Smooth muscle cell (in vitro differentiated cells): ENCODE measurements around the gene FBXO21. TPM values are rescaled to one million over a fixed set of nuclear protein-coding genes. Genes with fewer than 3 reads are reported as not detected.

Source experiments
- DNase-seq: peaks from one replicate; lab custom pipeline; 2025; ENCODE audit not compliant: unreplicated experiment; lab: John Stamatoyannopoulos, UW
- H2AFZ ChIP-seq: fragments of 200-600 bp; sonication (generic); 2 replicates; pipeline ENCODE4 v1.6.0; 2016; ENCODE audit warnings: antibody characterized with exemption, low read depth, mild to moderate bottlenecking
- H3F3A ChIP-seq: fragments of 200-600 bp; sonication (generic); 2 replicates; pipeline ENCODE4 v1.6.0; 2017; ENCODE audit warnings: antibody characterized with exemption, low read depth
- H3K27ac ChIP-seq: fragments of 200-600 bp; sonication (generic); 2 replicates; pipeline ENCODE4 v1.5.1; 2016; ENCODE audit warnings: low read depth, mild to moderate bottlenecking
- H3K27me3 ChIP-seq: fragments of 200-600 bp; sonication (generic); 2 replicates; pipeline ENCODE4 v1.6.1; 2016; ENCODE audit warnings: low read depth, mild to moderate bottlenecking
- H3K36me3 ChIP-seq: fragments of 200-600 bp; sonication (generic); 2 replicates; pipeline ENCODE4 v1.5.1; 2016; ENCODE audit warnings: low read depth
- H3K4me1 ChIP-seq: fragments of 200-600 bp; sonication (generic); 2 replicates; pipeline ENCODE4 v1.5.1; 2016; ENCODE audit warnings: low read depth
- H3K4me2 ChIP-seq: fragments of 200-600 bp; sonication (generic); 2 replicates; pipeline ENCODE4 v1.6.0; 2016; ENCODE audit warnings: mild to moderate bottlenecking
- H3K4me3 ChIP-seq: fragments of 200-600 bp; sonication (generic); 2 replicates; pipeline ENCODE4 v1.5.1; 2016; ENCODE audit warnings: mild to moderate bottlenecking
- H3K79me2 ChIP-seq: fragments of 200-600 bp; sonication (generic); 2 replicates; pipeline ENCODE4 v1.6.0; 2016; ENCODE audit warnings: low read depth, mild to moderate bottlenecking
- H3K9ac ChIP-seq: fragments of 200-600 bp; sonication (generic); 2 replicates; pipeline ENCODE4 v1.6.0; 2016; ENCODE audit warnings: low read depth
- H3K9me3 ChIP-seq: fragments of 200-600 bp; sonication (generic); replicated peaks from 2 replicates; pipeline ENCODE4 v1.5.1; 2016; ENCODE audit warnings: low read depth
- H4K20me1 ChIP-seq: fragments of 200-600 bp; sonication (generic); 2 replicates; pipeline ENCODE4 v1.6.0; 2016; ENCODE audit warnings: low read depth
- CTCF ChIP-seq: fragments of 200-600 bp; sonication (generic); IDR thresholded peaks from 2 replicates; pipeline ENCODE4 v1.5.1; 2017; ENCODE audit warnings: borderline replicate concordance, mild to moderate bottlenecking, antibody characterized with exemption; ENCODE audit not compliant: insufficient read depth, poor library complexity, severe bottlenecking
- WGBS: methylation state at CpG from one replicate; pipeline ENCODE4 v1.1.7; 2016; ENCODE audit warnings: low lambda C conversion rate; 5-methylcytosine and 5-hydroxymethylcytosine counted together
- polyA plus RNA-seq: library from polyadenylated mRNA; unstranded; fragments of >200 nt; fragmentation: Nextera tagmentation; extraction: Ambion mirVana; gene quantifications from 2 replicates; pipeline ENCODE4 v1.2.1, GENCODE V29; 2016
- total RNA-seq: library from RNA; depleted of rRNA; stranded (reverse); fragments of >200 nt; gene quantifications from 2 replicates; pipeline ENCODE4 v1.2.3, GENCODE V29; 2014

The FBXO21 gene
- total and polyA plus RNA-seq, 2 experiments from 2014 or later = 46.9 to 75.2 TPM

- no peaks in the 10 kb centered on the region for H3K27me3 ChIP-seq
- TF ChIP-seq CTCF = no peak
- H3K9ac ChIP-seq = peak overlapping the region; percentile 19
- no peaks in the 10 kb centered on the region for H3K79me2 ChIP-seq
- H3F3A ChIP-seq = no peaks in the 10 kb centered on the region
- no peaks in the 10 kb centered on the region for H3K36me3 ChIP-seq
- 18% methylated on average over 6 of the region's 6 CpGs for WGBS
- H3K9me3 ChIP-seq = no peaks in the 10 kb centered on the region
- H3K4me3 ChIP-seq = no peak overlapping the region
- no peak overlapping the region for H2AFZ ChIP-seq
- H3K4me2 ChIP-seq = peak overlapping the region; percentile 24
- no peaks in the 10 kb centered on the region for H3K4me1 ChIP-seq
- H4K20me1 ChIP-seq = peaks cover 4% of the 10 kb centered on the region
- H3K27ac ChIP-seq = peak overlapping the region; percentile 66
- no peak for DNase-seq
Observed at GRCh38 chr12:117148642-117149041, 41.6 kb downstream of the FBXO21 start.

DNA sequence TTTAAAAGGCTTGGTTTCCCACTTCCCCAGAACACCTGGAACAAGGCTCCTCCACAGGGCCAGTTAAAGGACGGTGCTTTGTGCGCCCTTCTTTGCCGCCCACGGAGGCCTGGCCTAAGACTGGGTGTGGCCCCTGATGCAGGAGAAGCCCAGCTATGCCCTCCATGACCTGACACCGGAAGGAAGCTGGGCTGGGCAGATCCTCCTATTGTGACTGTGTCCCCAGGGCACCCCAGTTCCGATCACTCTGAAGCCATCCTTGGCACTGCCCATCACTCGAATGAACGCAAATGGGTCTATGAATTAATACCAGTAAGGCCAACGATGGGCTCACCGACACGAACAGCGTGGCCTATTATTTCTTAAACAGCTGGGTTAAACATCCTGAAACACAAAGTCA, 42.6 kb downstream of the FBXO21 start:
- no peak overlapping the region for H3K4me3 ChIP-seq
- H3K36me3 ChIP-seq = no peaks in the 10 kb centered on the region
- no peak for TF ChIP-seq CTCF
- no peaks in the 10 kb centered on the region for H3K27me3 ChIP-seq
- H4K20me1 ChIP-seq = peaks cover 4% of the 10 kb centered on the region
- no peaks in the 10 kb centered on the region for H3K4me1 ChIP-seq
- H3K79me2 ChIP-seq = no peaks in the 10 kb centered on the region
- no peak overlapping the region for H3K4me2 ChIP-seq
- H3F3A ChIP-seq = no peaks in the 10 kb centered on the region
- no peaks in the 10 kb centered on the region for H3K9me3 ChIP-seq
- peak overlapping the region; percentile 66 for H3K27ac ChIP-seq
- 91% methylated on average over 12 of the region's 12 CpGs for WGBS
- no peak overlapping the region for H3K9ac ChIP-seq
- H2AFZ ChIP-seq = no peak overlapping the region
- DNase-seq = no peak

GRCh38 chr12:117145597-117146154, 44.6 kb downstream of the FBXO21 start:
- no peak for TF ChIP-seq CTCF
- Histone ChIP-seq H3K27me3 (no peaks in the 10 kb centered on the region), H2AFZ (no peak overlapping the region), H3K4me3 (no peak overlapping the region), H3K9ac (no peak overlapping the region), H3K27ac (no peak overlapping the region), H4K20me1 (peaks cover 4% of the 10 kb centered on the region), H3F3A (no peaks in the 10 kb centered on the region), H3K79me2 (no peaks in the 10 kb centered on the region), H3K9me3 (no peaks in the 10 kb centered on the region), H3K36me3 (no peaks in the 10 kb centered on the region), H3K4me2 (no peak overlapping the region), H3K4me1 (no peaks in the 10 kb centered on the region)
- WGBS = 90% methylated on average over 13 of the region's 13 CpGs
- no peak for DNase-seq

GRCh38 chr12:117144599-117144998, 45.7 kb downstream of the FBXO21 start:
- H3K79me2 ChIP-seq = no peaks in the 10 kb centered on the region
- DNase-seq = no peak

More at GRCh38 chr12:117144599-117144998, 45.7 kb downstream of the FBXO21 start:
- no peaks in the 10 kb centered on the region for H3F3A ChIP-seq
- H2AFZ ChIP-seq = no peak overlapping the region
- H3K27ac ChIP-seq = no peak overlapping the region
- H3K4me3 ChIP-seq = no peak overlapping the region
- no peaks in the 10 kb centered on the region for H3K9me3 ChIP-seq
- no peaks in the 10 kb centered on the region for H3K4me1 ChIP-seq
- H3K9ac ChIP-seq = no peak overlapping the region
- H3K27me3 ChIP-seq = no peaks in the 10 kb centered on the region
- H3K36me3 ChIP-seq = no peaks in the 10 kb centered on the region
- WGBS = 97% methylated on average over 15 of the region's 15 CpGs
- H3K4me2 ChIP-seq = no peak overlapping the region
- peaks cover 4% of the 10 kb centered on the region for H4K20me1 ChIP-seq
- no peak for TF ChIP-seq CTCF
